RPMI8226 (cell line): ENCODE results near the gene EPN2.
"Not testable (repeated sequence)": the region's sequence is repeated elsewhere in the genome, so short reads cannot be mapped to it uniquely, and the experiment has no call there.

Experiments
- DNase-seq: peaks from one replicate; pipeline ENCODE4 v3.0.0-alpha.2; 2015

EPN2 gene

DNA sequence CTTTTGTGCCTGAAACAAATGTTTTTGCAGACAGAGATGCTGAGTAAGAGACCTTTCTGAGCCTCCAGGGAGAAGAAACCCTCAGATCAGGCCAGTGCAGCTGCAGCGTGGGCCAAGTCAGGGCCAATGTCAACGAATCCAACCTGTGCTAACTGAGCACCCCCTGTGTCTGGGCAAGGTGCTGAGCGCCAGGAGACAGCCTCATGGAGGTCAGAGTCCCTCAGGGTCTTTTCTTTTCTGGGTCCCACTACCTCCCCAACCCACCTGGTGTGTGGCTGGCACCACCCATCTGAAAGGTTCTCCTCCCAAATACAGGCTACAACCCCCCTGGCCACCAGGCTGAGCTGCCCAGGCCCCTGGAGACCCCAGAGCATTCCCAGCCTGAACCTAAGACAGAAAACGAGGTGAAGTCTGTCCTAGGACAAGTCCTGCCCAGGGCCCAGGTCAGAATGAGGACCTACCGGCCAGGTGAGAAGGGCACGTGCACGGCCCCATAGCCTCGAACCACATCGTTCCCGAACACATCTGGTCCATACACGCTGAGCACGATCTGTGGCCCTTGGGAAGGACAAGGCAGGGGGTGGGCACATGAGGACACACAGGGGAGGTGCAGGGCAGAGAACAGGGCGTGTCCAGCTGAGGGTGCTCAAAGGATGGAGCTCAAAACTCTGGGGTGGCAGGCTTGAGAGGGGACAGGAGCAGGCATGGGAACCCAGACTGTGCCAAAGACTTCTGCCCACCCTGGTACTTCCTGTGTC is 110.3 kb downstream of the EPN2 start:
- no peak for DNase-seq

DNA sequence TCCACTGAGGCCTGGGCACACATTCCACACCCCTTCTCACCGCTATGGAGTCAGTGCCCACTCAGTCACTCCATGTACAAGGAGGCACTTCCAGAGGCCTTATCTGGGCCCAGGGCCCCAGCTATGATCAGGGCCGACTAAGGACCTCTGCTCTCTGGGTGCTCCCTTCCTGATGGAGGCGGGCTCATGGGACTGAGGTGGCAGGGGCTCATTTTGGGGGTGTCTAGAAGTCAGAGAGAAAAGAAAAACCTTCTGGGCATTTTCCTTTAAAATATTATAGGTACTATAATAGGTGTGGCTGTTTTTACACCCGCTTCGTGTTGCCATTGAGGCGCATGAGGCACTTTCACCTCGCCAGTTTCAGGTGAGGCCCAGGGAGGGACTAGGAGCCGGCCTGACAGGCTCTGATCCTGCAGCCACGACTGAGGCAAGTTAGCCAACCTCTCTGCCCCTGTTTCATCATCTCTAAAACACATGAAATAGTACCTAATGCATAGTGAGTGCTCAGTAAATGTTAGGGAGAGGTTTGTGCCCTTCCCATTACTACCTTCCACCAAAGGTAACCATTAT is 111.0 kb downstream of the EPN2 start:
- DNase-seq = no peak

DNA sequence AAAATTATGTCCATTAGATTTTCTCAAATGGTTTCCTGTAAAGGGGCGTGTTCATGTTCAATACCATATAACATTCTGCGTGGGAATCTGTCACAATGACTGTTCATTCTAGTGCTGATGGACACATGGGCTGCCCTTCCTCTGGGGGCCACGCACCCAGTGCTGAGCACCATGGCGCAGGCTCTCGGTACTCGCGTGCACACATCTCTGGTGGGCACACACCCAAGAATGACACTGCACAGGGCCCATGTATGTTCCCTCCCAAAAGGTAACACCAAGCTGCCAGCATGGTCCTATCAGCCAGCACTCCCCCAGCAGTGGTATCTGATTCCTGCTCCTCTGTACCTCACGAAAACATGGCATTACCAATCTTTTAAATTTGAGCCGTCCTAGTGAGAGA is 111.6 kb downstream of the EPN2 start:
- no peak for DNase-seq

DNA sequence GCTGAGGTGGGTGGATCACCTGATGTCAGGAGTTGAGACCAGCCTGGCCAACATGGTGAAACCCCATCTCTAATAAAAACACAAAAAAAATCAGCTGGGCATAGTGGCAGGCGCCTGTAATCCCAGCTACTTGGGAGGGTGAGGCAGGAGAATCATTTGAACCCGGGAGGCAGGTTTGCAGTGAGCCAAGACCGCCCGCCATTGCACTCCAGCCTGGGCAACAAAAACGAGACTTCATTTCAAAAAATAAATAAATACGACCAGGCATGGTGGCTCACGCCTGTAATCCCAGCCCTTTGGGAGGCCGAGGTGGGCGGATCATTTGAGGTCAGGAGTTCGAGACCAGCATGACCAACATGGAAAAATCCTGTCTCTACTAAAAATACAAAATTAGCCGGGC is 116.2 kb downstream of the EPN2 start:
- not testable (repeated sequence) for DNase-seq

DNA sequence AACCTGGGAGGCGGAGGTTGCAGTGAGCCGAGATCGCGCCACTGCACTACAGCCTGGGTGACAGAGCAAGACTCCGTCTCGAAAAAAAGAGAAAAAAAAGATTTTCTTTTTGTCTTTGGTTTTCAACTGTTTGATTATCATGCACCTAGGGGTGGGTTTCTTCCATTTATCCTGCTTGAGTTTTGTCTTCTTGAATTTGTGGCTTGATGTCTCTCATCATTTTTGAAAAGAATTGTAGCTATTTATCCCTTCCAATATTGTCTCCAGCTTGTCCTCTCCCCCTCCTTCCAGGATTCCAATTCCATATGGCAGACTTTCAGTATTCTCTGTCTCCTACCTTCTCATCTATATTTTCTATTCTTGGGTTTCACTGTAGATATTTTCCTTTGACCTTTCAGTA is 117.6 kb downstream of the EPN2 start:
- no peak for DNase-seq

- DNase-seq = no peak
Observed at GRCh38 chr17:19357351-19357750, 120.2 kb downstream of the EPN2 start.

- no peak for DNase-seq
Observed at GRCh38 chr17:19357761-19358160, 120.6 kb downstream of the EPN2 start.

DNA sequence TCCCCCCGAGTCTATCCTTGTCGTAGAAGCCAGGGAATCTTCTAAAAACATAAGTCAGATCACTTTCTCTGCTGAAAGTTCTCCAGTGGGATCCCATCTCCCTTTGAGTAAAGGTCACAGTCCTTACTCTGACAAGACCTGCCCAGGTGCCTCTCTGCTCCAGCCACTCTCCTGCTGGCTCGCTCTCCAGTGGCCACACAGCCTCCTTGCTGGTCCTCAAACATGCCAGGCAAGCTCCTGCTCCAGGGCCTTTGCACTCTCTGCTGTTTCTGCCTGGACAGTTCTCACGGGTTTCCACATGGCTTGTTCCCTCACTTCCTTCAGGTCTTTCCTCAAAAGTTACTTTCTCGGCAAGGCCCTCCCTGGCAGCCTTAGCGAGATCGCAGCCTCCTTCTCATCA is 122.0 kb downstream of the EPN2 start:
- no peak for DNase-seq

- DNase-seq = no peak
Observed at GRCh38 chr17:19359856-19360255, 122.7 kb downstream of the EPN2 start.

DNA sequence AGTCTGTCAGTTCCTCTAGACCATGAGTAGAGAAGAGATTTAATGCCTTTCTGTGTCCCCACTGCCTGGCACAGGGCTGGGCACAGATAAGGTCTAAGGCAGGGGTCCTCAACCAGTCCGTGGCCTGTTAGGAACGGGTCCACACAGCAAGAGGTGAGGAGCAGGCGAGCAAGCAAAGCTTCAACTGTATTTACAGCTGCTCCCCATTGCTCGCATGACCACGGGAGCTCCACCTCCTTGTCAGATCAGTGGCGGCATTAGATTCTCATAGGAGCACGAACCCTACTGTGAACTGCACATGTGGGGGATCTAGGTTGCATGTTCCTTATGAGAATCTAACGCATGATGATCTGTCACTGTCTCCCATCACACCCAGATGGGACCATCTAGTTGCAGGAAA is 123.6 kb downstream of the EPN2 start:
- DNase-seq = no peak

DNA sequence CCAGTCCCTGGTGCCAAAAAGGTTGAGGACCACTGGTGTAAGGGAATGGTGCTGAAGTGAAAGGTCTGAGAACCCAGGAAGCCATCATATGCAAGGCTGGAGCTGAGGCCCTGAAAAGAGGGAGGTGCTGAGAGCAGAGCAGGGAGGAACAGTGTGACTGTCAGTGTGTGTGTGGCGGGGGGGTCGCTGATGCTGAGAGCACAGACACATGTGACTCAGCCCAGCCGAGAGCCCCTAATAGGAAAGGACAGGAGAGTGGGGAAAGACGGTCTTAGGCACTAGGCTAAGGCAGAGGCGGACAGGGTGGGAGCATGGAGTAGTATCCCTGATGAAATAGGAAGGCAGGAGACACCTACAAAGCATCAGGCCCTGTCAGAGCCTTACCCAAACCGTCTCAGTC is 124.2 kb downstream of the EPN2 start:
- no peak for DNase-seq

DNA sequence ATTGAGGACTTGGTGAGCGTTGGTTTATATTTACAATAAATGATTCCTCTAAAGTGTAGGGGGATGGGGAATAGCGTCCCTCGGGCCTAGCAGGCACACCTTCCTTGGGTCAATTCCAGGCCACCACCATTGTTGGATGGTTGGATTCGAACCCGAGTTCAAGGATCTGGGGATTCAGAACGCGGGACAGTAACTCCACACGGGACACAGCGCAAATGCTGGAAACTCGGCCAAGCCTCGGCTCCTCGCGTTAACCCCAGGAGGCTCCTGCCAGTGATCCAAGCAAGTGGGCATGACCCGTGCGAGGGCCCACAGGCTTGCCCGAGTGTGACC is 124.7 kb downstream of the EPN2 start:
- no peak for DNase-seq

DNA sequence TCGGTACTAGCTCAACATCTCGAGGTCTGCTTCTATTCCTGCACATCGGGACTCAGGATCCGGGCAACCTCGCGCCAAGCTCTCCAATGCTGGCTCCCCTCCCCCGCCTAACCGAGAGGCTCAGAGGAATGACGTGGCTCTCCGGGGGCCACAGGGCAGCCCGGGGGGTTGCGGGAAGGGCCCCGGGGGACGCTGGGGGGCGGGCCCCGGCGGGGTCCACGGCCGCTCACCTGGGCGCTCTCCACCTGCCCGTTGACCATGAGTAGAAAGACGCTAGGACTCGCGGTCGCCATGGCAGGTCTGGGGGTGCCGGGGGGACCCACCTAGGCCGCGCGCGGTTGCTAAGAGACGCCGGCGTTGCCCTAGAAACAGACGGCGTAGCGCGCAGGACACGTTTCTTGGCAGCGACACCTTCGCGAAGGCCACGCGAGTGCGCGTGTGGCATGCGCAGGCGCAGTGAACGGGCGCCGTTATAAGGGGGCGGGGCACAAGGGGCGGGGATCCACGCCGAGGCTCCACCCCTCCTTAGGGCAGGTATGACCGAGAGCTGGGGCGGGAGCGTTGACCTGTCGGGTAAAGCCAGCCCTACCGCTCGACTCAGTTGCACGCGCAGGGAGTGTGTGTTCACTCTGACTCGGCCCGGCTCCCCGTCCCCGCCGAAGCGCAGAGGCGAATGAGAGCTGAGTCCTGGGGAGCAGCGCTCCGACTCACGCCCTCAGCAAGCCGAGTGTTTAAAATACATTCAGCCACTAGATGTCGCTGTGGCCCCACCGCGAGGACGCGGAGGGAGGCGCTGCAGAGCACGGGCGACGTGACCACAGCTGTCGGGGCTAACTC is 125.3 kb downstream of the EPN2 start, which contains the start of gene B9D1:
TSS of gene B9D1 (minus strand) at position 447 of the 837 bp plus-strand sequence. CDS start at position 293, 154 bp downstream.
- peak; percentile 91 for DNase-seq

- DNase-seq = no peak
Observed at GRCh38 chr17:19363114-19363438, 125.9 kb downstream of the EPN2 start.

DNA sequence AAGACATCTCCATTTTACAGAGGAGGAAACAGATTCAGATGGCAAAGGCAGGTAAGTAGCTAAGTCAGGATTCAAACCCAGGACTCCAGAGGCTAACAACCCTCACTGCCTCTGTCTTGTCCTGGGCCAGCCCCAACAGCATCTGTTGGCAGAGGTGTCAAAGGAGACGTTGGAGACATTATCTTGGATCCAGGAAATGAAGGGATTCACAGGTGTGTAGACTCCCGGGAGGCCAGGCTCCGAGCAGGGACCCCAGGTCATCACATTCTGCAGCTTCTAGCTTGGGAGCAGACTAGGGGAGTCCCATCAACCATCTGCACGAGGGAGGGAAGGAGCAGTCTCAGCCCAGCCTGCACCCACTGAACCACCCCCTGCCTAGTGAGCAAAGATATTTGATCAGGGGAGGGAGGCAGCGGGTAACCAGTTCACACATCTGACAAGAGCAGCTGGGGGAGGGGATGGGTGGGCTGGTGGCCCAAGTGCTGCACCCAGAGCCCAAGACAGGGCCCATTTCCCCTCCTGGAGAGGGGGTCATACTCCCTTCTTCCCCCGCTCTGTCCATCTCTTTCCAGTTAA is 126.4 kb downstream of the EPN2 start:
- no peak for DNase-seq

DNA sequence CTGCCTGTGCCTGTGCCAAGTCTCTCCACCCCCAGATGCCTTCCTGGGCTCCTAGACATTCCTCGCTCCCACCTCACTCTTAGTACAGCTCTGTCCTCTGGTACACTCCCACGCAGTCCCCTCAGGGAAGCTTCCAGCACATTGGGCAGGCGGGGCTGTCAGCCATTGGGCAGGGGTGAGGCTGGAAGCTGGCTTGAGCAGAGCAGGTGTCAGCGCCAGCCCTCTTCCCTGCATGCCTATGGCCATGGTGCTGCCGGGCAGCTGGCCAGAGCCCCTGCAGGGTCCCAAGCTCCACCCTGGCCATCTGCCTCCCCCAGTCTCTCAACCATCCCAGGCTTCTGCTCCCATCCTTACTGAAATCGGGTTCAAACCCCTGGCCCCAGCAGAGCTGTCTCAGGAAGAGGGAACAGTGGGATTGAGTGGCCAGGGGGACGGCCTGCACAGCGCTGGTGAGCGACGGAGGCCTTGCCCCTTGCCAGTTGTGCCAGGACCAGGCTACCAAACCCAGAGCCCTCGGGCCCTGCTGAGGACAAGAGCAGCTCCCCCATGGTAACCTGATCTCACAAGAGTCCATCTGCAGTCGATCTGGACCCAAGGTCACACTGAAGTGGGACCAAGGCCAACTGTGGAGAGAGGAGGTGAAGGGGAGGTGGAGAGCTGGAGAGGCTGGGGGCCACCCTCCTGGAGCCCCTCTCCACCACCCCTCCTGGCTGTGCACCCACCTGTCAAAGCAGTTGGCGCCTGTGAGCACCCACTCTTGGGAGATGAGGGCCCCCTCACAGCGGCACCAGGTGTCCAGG is 127.7 kb downstream of the EPN2 start:
- DNase-seq = no peak

GRCh38 chr17:19365499-19365817 is 128.3 kb downstream of the EPN2 start:
- DNase-seq = no peak

- no peak for DNase-seq
Observed at GRCh38 chr17:19365833-19366636, 128.9 kb downstream of the EPN2 start.

- DNase-seq = no peak
Observed at GRCh38 chr17:19366637-19366972, 129.4 kb downstream of the EPN2 start.

DNA sequence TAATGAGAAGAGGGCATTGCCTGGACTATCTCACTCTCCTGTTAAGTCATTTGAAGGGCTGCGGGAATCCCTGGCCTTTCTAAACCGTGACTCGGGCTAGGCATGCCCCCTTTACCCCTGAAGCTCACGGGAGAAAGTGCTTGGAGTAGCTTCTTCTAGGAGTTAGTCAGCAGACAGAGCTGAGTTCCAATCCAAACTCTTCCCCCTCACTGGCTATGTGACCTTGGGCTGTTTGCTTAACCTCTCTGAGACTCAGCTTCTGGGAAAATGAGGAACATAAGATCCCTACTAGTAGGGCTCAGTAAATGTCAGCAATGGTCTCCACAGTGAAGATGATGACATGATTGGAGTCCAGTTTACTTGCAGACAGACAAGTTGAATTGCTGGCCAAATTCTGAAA is 131.1 kb downstream of the EPN2 start:
- DNase-seq = no peak

DNA sequence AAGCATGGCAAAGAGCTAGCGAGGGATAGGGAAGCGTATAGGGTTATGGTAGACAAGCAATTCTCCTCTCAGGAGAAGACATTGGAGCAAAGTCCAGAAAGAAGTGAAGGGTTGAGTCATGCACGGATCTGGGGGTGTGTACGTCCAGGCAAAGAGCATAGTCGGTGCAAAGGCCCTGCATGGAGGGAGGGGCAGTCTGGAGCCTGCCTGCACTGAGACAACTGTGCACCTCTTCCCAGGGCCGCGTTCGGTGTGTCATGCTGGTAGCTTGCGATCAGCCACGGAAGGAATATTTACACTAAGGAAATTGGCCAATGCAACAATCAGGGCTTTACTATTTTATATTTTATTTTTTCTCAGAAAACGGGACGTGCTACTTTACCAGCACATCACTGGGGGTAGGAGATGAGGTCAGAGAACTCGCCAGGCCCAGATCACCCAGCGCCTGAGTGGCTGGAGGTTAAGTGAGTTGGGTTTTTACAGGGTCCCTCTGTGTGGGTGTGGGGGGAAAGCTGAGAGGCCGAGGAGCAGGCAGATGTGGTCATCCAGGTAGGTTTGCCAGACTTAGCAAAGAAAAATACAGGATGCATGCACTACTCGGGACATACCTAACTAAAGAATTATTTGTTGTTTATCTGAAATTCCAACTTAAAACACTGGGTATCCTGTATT is 132.1 kb downstream of the EPN2 start:
- DNase-seq = no peak
